GM12892 (cell line): ENCODE results near the gene FANCE.

Experiments
- POLR2A ChIP-seq: IDR thresholded peaks from 2 replicates; pipeline ENCODE4 v1.6.1; 2011; ENCODE audit warnings: low read depth, low read length, control low read depth
- POLR2AphosphoS5 ChIP-seq: IDR thresholded peaks from 2 replicates; pipeline ENCODE4 v1.6.1; 2011; ENCODE audit warnings: low read depth, low read length, control low read depth
- TAF1 ChIP-seq: IDR thresholded peaks from 2 replicates; pipeline ENCODE4 v1.6.1; 2011; ENCODE audit warnings: low read depth, mild to moderate bottlenecking, control low read depth, low read length, borderline replicate concordance

- TF ChIP-seq POLR2A: no peak
- no peak for TF ChIP-seq POLR2AphosphoS5
- no peak for TF ChIP-seq TAF1
These were observed 33.3 kb downstream of the FANCE start for GRCh38 chr6:35485402-35485877.
